ENCODE measurements around the gene GABRG3.

GABRG3 gene

GRCh38 chr15:27219636-27220035 is 248.7 kb downstream of the GABRG3 start:
- no peak overlapping the region for H3K4me3 ChIP-seq (ENCODE audit: low read depth, low read length)

GRCh38 chr15:27220199-27220598 is 249.2 kb downstream of the GABRG3 start:
- no peak overlapping the region for H3K4me3 ChIP-seq (ENCODE audit: low read depth, low read length)
- DNase-seq (ENCODE audit: low read depth) = no peak

More at GRCh38 chr15:27219636-27220035, 248.7 kb downstream of the GABRG3 start:
- DNase-seq (ENCODE audit: low read depth) = no peak

GRCh38 chr15:27222479-27222878 is 251.5 kb downstream of the GABRG3 start:
- DNase-seq (ENCODE audit: low read depth) = peak; percentile 49
- H3K4me3 ChIP-seq (ENCODE audit: low read depth, low read length) = no peak overlapping the region

- no peak for DNase-seq (ENCODE audit: low read depth)
- no peak overlapping the region for H3K4me3 ChIP-seq (ENCODE audit: low read depth, low read length)
Observed at GRCh38 chr15:27223179-27223578, 252.2 kb downstream of the GABRG3 start.

GRCh38 chr15:27231811-27232210 is 260.8 kb downstream of the GABRG3 start:
- no peak for DNase-seq (ENCODE audit: low read depth)

GRCh38 chr15:27232876-27233275 is 261.9 kb downstream of the GABRG3 start:
- no peak for DNase-seq (ENCODE audit: low read depth)
- H3K4me3 ChIP-seq (ENCODE audit: low read depth, low read length) = no peak overlapping the region

More at GRCh38 chr15:27231811-27232210, 260.8 kb downstream of the GABRG3 start:
- H3K4me3 ChIP-seq (ENCODE audit: low read depth, low read length) = no peak overlapping the region

- DNase-seq (ENCODE audit: low read depth) = no peak
Observed at GRCh38 chr15:27234593-27234992, 263.6 kb downstream of the GABRG3 start.

GRCh38 chr15:27235161-27235560 is 264.2 kb downstream of the GABRG3 start:
- no peak for DNase-seq (ENCODE audit: low read depth)
- no peak overlapping the region for H3K4me3 ChIP-seq (ENCODE audit: low read depth, low read length)

More at GRCh38 chr15:27234593-27234992, 263.6 kb downstream of the GABRG3 start:
- no peak overlapping the region for H3K4me3 ChIP-seq (ENCODE audit: low read depth, low read length)

GRCh38 chr15:27235681-27236080 is 264.7 kb downstream of the GABRG3 start:
- no peak overlapping the region for H3K4me3 ChIP-seq (ENCODE audit: low read depth, low read length)
- DNase-seq (ENCODE audit: low read depth) = no peak

GRCh38 chr15:27237319-27237939 is 266.4 kb downstream of the GABRG3 start:
- DNase-seq (ENCODE audit: low read depth) = no peak
- H3K4me3 ChIP-seq (ENCODE audit: low read depth, low read length) = no peak overlapping the region

GRCh38 chr15:27238209-27238608 is 267.2 kb downstream of the GABRG3 start:
- no peak overlapping the region for H3K4me3 ChIP-seq (ENCODE audit: low read depth, low read length)
- no peak for DNase-seq (ENCODE audit: low read depth)

GRCh38 chr15:27238707-27239423 is 267.9 kb downstream of the GABRG3 start:
- no peak for DNase-seq (ENCODE audit: low read depth)
- no peak overlapping the region for H3K4me3 ChIP-seq (ENCODE audit: low read depth, low read length)

GRCh38 chr15:27241943-27242342 is 271.0 kb downstream of the GABRG3 start:
- H3K4me3 ChIP-seq (ENCODE audit: low read depth, low read length) = no peak overlapping the region
- no peak for DNase-seq (ENCODE audit: low read depth)

- DNase-seq (ENCODE audit: low read depth) = no peak
Observed at GRCh38 chr15:27244047-27244446, 273.1 kb downstream of the GABRG3 start.

GRCh38 chr15:27248251-27248650 is 277.3 kb downstream of the GABRG3 start:
- DNase-seq (ENCODE audit: low read depth) = no peak

More at GRCh38 chr15:27244047-27244446, 273.1 kb downstream of the GABRG3 start:
- H3K4me3 ChIP-seq (ENCODE audit: low read depth, low read length) = no peak overlapping the region

GRCh38 chr15:27249046-27249759 is 278.2 kb downstream of the GABRG3 start:
- no peak overlapping the region for H3K4me3 ChIP-seq (ENCODE audit: low read depth, low read length)
- no peak for DNase-seq (ENCODE audit: low read depth)

More at GRCh38 chr15:27248251-27248650, 277.3 kb downstream of the GABRG3 start:
- no peak overlapping the region for H3K4me3 ChIP-seq (ENCODE audit: low read depth, low read length)

GRCh38 chr15:27249760-27250109 is 278.8 kb downstream of the GABRG3 start:
- H3K4me3 ChIP-seq (ENCODE audit: low read depth, low read length) = no peak overlapping the region
- no peak for DNase-seq (ENCODE audit: low read depth)

- DNase-seq (ENCODE audit: low read depth) = no peak
- no peak overlapping the region for H3K4me3 ChIP-seq (ENCODE audit: low read depth, low read length)
Observed at GRCh38 chr15:27250223-27250622, 279.2 kb downstream of the GABRG3 start.

GRCh38 chr15:27254055-27254454 is 283.1 kb downstream of the GABRG3 start:
- no peak for DNase-seq (ENCODE audit: low read depth)
- no peak overlapping the region for H3K4me3 ChIP-seq (ENCODE audit: low read depth, low read length)

- no peak overlapping the region for H3K4me3 ChIP-seq (ENCODE audit: low read depth, low read length)
- DNase-seq (ENCODE audit: low read depth) = no peak
Observed at GRCh38 chr15:27254801-27255200, 283.8 kb downstream of the GABRG3 start.

All from skeletal muscle cell (primary cell).